Calu3 (cell line): Measurements from ENCODE around the gene PPFIBP2. TPM values are rescaled to one million over a fixed set of nuclear protein-coding genes. Genes with fewer than 3 reads are reported as not detected.
"Not testable (repeated sequence)": the region's sequence is repeated elsewhere in the genome, so short reads cannot be mapped to it uniquely, and the experiment has no call there.

ENCODE experiments used
- BruUV-seq: library from RNA; stranded (reverse); fragments of 400-500 nt; replicated peaks from 2 replicates; lab custom pipeline; 2021; lab: Mats Ljungman, UMichigan
- CTCF ChIA-PET: fragments of 300-600 bp; sonication (Branson Sonifier 250); formaldehyde crosslinking; loops from one replicate; lab custom pipeline; 2022; ENCODE audit warnings: antibody characterized with exemption; lab: Charles Lee
- DNase-seq: peaks from one replicate; pipeline ENCODE4 v3.0.0; 2022
- H3K27ac Mint-ChIP-seq: one replicate; pipeline ENCODE4 v1.8.0; 2022; ENCODE audit warnings: mixed read lengths; ENCODE audit not compliant: unreplicated experiment
- H3K27me3 Mint-ChIP-seq: one replicate; pipeline ENCODE4 v1.8.0; 2022; ENCODE audit warnings: mixed read lengths; ENCODE audit not compliant: unreplicated experiment
- H3K36me3 Mint-ChIP-seq: one replicate; pipeline ENCODE4 v1.8.0; 2022; ENCODE audit warnings: mild to moderate bottlenecking, moderate library complexity, mixed read lengths; ENCODE audit not compliant: insufficient read depth, unreplicated experiment
- H3K4me1 Mint-ChIP-seq: one replicate; pipeline ENCODE4 v1.8.0; 2022; ENCODE audit warnings: mild to moderate bottlenecking, low read depth, mixed read lengths; ENCODE audit not compliant: unreplicated experiment
- H3K4me3 Mint-ChIP-seq: one replicate; pipeline ENCODE4 v1.8.0; 2022; ENCODE audit warnings: mild to moderate bottlenecking, low read depth, moderate library complexity, mixed read lengths; ENCODE audit not compliant: unreplicated experiment
- H3K9me3 Mint-ChIP-seq: one replicate; pipeline ENCODE4 v1.8.0; 2022; ENCODE audit warnings: low read depth, mixed read lengths; ENCODE audit not compliant: unreplicated experiment
- CTCF ChIP-seq: fragments of 200-600 bp; IDR thresholded peaks from one replicate; pipeline ENCODE4 v1.8.0; 2022; ENCODE audit warnings: antibody characterized with exemption; ENCODE audit not compliant: unreplicated experiment
- intact Hi-C: fragments of 100-400 bp; cut with micrococcal nuclease; formaldehyde crosslinking; loops from one replicate; pipeline ENCODE4 v1.10.0; 2022; ENCODE audit not compliant: unreplicated experiment
- total RNA-seq: library from RNA; stranded (reverse); gene quantifications from 2 replicates; pipeline ENCODE4 v1.2.3, GENCODE V29; 2022

PPFIBP2 gene
- total RNA-seq, 1 experiment from 2014 or later = 28.5 TPM

- Mint-ChIP-seq H3K27me3 (peaks cover 53% of the 10 kb centered on the region), H3K27ac (no peak overlapping the region), H3K4me3 (no peak overlapping the region), H3K36me3 (peaks cover 11% of the 10 kb centered on the region), H3K4me1 (no peaks in the 10 kb centered on the region), H3K9me3 (peaks cover 3% of the 10 kb centered on the region)
- no peak for DNase-seq
- BruUV-seq = no TSS peak
- CTCF ChIA-PET = no interaction called here
- intact Hi-C loops = no loop called here
- TF ChIP-seq CTCF = no peak
These were observed 2.7 kb downstream of the PPFIBP2 start for GRCh38 chr11:7516475-7516874.

DNA sequence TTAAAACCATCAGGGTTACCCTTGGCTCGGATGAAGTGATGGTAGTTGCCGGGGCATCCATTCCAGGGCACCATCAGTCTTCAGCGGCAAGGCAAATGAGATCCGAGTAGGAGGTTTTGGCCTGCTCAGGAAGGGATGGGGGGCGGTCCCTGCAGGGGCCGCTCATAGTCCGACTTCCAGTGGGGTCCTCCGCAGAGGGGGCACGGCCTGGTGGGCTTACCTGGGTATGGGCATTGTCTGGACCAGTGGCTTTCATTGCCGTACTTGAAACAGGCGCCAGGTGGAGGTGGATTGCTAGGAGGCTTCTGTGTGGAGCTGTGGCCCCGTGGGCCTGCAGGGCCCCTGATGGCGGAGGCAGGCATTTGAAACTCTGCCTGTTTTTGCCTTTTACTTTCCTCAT, 3.9 kb downstream of the PPFIBP2 start:
- H3K9me3 Mint-ChIP-seq = not testable (repeated sequence)

DNA sequence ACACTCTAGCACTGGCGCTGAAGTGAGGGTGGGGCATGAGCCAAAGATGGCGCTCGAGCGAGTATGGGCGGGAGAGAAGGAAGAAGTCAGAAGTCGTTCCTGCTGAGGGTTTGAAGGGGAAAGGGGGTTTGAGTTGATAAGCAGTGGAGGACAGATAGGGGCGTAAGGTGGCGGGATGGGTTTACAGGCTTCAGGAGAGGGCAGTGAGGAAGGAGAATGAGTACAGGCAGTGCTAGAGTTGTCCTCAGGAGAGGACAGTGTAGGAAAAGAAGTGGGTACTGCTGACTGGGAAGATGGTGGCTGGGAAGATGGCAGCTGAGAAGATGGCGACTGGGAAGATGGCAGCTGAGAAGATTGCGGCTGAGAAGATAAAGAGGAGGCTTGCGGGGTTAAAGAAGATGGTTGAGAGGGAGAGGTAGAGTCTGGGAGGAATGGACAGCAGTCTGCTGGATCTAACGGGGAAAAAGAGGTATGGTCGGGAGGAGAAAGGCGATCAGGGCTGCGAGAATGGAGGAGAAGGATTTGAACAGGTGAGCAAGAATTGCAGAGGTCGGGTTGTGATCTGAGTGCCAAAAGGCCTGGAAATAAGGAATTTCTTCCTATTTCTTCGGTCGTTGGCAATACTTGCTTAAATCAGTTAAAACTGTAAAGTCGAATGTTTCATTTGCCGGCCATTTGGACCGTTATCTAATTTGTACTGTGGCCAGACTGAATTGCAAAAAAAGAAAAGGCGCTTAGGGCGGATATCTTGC, 5.2 kb downstream of the PPFIBP2 start:
- DNase-seq = no peak
- Mint-ChIP-seq H3K4me1 (no peaks in the 10 kb centered on the region), H3K27ac (no peak overlapping the region), H3K9me3 (peaks cover 3% of the 10 kb centered on the region), H3K36me3 (peaks cover 2% of the 10 kb centered on the region), H3K27me3 (peaks cover 60% of the 10 kb centered on the region), H3K4me3 (no peak overlapping the region)
- CTCF ChIA-PET = no interaction called here
- intact Hi-C loops = no loop called here
- TF ChIP-seq CTCF = no peak
- BruUV-seq = no TSS peak

More for the DNA sequence above, 3.9 kb downstream of the PPFIBP2 start:
- H3K27ac Mint-ChIP-seq, BruUV-seq, intact Hi-C loops, H3K4me1 Mint-ChIP-seq, H3K4me3 Mint-ChIP-seq, DNase-seq, CTCF ChIA-PET: not testable (repeated sequence)
- Mint-ChIP-seq H3K36me3 (peaks cover 11% of the 10 kb centered on the region), H3K27me3 (peaks cover 53% of the 10 kb centered on the region)

- DNase-seq = no peak
- peaks cover 3% of the 10 kb centered on the region for H3K9me3 Mint-ChIP-seq
- CTCF ChIA-PET = no interaction called here
- no peaks in the 10 kb centered on the region for H3K4me1 Mint-ChIP-seq
- intact Hi-C loops = no loop called here
- no peaks in the 10 kb centered on the region for H3K36me3 Mint-ChIP-seq
- H3K27ac Mint-ChIP-seq = no peak overlapping the region
- no TSS peak for BruUV-seq
- H3K4me3 Mint-ChIP-seq = no peak overlapping the region
- TF ChIP-seq CTCF = no peak
- peaks cover 63% of the 10 kb centered on the region for H3K27me3 Mint-ChIP-seq
These were observed 6.5 kb downstream of the PPFIBP2 start for GRCh38 chr11:7520011-7520942.
